HG02798 (cell line): Measurements from ENCODE around the gene NHSL1.

Experiments
- ATAC-seq: cut with Tn5 transposase; IDR thresholded peaks from one replicate; pipeline ENCODE4 v1.9.1; 2021; ENCODE audit warnings: mild to moderate bottlenecking; ENCODE audit not compliant: unreplicated experiment, poor library complexity

The NHSL1 gene

DNA sequence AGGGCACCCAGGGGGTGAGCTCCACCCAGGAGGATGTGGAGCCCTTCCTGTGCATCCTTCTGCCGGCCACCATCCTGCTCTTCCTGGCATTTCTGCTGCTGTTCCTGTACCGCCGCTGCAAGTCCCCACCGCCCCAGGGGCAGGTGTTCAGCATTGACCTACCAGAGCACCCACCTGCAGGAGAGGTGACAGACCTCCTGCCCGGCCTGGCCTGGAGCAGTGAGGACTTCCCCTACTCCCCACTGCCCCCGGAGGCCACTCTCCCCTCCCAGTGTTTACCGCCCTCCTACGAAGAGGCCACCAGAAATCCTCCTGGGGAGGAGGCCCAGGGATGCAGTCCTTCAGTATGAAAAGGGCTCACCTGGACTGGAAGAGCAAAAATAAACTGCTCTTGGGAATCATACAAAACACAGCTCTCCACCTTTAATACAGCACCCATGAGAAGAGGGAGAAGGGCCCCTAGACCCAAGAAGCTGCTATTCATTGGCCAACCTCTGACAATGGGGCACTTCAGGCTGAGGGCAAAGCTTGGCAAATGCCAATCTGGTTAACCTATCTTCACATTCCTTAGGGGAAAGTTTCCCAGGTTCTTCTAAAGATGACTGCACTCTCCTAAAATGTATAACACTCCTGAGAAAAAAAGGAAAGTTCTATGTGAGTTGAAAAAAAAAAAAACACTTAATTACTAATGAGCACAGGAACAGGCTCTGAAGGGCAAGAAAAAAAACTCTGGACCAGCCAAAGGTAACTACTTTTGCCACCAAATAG is 116.6 kb downstream of the NHSL1 start:
- ATAC-seq: no peak

DNA sequence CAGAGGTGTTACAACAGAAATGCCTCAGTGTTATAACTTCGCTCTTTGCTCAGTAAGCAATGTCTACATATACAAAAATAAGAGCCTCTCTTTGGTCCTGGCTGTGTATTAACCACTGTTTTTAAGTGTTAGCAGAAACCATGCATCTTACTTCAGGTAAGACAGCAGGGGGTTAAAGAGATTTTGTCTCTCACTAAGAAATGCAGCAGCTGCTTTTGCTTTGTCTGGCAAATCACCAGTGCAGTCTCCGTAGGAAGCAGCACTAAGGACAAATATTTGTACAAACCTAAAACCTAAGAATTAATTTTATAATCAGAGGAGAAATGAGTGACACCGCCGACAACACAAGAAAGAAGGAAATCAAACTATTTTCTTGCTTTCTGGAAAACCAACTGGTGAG is 120.8 kb downstream of the NHSL1 start:
- ATAC-seq: no peak

DNA sequence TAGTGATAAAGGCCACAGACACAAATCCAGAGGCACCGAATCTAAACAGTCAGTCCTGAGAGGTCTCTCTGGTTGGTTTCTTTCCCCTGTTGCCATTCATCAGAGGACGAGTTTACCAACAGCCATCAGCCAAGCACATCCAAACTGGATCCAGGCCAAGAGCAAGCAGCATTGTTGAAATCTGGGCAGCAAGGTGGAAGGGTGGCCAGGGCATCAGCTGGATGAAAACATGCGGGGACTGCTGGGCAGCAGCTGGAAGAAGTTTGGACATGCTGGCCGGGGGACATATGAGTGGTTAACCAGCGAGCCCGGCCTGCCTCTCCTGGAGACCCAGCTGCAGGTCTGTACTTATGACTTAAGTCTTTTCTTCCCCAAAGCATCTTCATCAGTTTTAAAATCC is 121.5 kb downstream of the NHSL1 start, which contains the start of gene SMIM28:
Gene SMIM28, plus strand, starts transcription at position 62 of the 400 bp plus-strand sequence. Its CDS starts 168 bp downstream, at position 230.
- ATAC-seq: no peak

DNA sequence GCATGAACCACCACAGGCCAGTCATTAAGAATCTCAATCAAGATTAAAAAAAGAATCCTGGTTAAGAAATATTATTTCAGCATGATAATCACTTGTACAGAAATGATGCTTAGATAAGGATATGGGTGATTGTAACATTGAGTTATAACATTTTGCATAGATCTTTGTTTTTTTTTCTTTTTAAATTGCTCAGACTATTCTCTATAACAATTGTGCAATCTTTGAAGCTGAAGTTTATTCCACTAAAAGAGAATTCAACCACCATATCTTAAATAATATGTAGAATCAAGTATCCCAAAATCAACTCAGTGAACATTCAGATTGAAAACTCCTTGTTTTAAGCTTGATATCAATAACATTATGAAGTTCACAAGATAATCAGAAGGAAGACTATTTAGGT is 122.3 kb downstream of the NHSL1 start:
- ATAC-seq: no peak

DNA sequence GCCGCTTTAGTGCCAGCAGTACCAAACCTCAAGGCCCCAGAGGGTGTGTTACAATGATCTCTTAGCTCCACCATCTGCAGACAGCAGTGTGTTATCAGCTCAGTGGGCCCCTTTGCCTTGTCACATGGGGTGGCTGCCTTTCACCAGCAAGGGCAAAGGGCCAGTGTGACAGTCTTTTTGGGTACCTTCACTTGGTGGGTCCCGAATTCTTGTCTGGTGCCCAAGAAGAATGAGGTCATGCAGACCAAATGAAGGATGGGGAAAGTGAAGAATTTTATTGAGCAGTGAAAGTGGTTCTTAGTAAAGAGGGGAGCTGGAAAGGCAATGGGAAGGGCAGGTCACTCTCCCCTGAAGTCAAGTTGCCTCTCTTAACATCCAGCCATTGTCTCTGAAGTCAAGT is 124.5 kb downstream of the NHSL1 start:
- ATAC-seq: no peak

DNA sequence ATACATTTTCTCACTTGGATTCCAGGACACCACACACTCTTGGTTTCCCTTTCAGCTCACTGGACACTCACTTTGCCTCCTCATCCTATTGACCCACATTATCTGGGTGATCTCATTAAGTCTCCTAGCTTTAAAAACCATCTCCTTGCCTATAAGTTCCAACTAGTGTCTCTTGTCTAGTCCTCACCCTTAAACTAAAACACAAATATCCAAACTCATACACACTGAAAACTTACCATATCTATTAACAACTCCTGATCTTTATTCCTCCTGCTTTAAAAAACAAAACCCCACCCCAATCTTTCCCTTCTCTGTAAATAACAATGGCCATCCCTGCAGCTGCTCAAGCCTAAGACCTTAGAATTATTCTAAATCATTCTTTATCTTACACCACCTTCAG is 125.1 kb downstream of the NHSL1 start:
- ATAC-seq: no peak

DNA sequence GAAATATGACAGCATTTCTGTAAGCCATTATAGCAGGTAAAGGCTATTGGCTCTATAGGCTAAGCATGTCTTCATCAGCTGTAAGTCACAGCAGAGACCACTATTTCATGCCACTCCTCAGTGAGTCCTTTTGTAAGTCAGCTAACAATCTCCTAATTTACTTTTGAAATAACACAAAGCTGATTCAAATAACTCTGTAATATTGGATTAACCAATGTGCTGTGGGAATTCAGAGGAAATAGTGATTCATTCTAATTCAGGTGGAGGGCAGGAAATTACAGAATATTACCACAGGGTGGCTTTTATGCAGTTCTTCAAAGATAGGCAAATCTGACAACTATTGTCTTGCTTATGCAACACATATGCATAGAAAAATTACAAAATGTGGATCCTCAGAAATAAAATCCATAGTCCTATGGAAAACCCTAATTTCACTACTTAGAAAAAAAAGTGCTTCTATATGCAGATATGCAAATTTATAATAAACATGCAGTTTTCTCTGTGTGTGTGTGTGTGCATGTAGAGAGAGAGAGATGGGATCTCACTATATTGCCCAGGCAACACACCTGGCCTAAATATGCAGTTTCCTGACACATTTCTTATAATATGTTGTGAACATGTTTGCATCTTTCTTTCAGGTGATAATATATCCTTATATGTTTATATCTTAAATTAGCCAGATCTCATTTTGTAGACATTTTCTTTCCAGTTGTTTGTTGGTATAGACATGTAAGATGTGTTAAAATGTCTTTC is 126.4 kb downstream of the NHSL1 start:
- no peak for ATAC-seq
